Measurements from ENCODE around the gene PMS1. TPM values are rescaled to one million over a fixed set of nuclear protein-coding genes. Genes with fewer than 3 reads are reported as not detected.
"Not testable (repeated sequence)": the region's sequence is repeated elsewhere in the genome, so short reads cannot be mapped to it uniquely, and the experiment has no call there.

PMS1 gene
- total RNA-seq, 1 donor from 2014 or later = 11.0 TPM

DNA sequence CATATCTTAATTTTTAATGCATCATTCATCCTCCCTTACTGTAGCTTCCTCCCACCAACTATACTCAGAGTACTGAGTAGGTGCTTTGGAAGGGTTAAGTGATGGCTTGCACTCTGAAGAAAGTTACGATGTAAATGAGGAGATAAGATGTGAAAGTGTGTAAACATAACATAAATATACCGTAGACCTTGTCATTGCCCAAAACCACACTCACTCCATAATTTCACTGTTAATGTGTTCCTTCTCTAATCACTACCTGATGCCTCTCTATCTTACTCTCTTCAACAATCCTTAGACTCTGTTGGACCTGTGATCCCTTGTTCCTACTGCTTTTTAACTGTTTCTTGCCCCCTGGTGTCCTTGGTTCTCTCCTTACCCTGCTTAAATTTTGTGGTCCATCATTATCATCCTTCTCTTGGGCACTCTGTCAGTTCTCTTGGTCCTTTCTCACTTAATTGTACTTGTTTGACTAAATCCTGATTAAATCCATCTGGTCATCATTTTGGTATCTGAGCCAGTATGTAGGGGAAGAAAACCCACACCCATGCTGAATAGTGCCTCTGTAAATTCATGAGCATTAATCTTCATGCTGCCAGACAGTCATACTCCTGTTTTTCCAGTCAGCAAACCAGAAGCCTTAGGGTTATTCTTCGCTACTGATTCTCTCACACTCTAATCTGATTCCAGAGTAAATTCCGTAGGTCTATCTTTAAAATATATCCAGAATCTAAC is 45.0 kb downstream of the PMS1 start:
- no peak for TF ChIP-seq CTCF (IDR thresholded peaks at IDR 0.05; ENCODE audit: borderline replicate concordance)
- intact Hi-C loops (cut with micrococcal nuclease) = no loop called here
- no peaks in the 10 kb centered on the region for H3K9me3 ChIP-seq (replicated peaks)

DNA sequence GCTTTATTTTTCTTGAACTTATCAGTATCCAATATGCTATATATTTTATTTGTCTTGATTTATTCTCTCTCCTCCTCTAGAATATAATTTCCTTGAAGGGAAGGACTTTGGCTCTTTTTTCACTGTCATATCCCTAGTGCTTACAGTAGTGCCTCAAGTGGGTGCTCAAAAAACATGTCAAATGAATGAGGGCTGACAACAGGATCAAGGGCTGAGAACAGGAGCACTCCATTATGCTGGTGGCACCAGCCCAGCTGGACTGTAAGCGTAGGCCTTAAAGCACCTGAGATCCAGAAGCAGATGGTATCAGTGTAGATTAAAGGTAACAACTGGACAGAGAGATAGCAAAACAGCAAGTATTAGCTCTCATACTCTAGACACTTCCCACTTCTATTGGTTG is 46.3 kb downstream of the PMS1 start:
- Histone ChIP-seq H3K36me3 (no peaks in the 10 kb centered on the region), H3K9me3 (replicated peaks) (no peaks in the 10 kb centered on the region), H3K27ac (replicated peaks) (no peak overlapping the region), H3K4me3 (no peak overlapping the region), H3K27me3 (ENCODE audit: low read depth) (no peaks in the 10 kb centered on the region), H3K4me1 (no peaks in the 10 kb centered on the region)
- no peak for TF ChIP-seq CTCF (IDR thresholded peaks at IDR 0.05; ENCODE audit: borderline replicate concordance)
- intact Hi-C loops (cut with micrococcal nuclease) = no loop called here
- DNase-seq = no peak

More for the DNA sequence above, 45.0 kb downstream of the PMS1 start:
- H3K36me3 ChIP-seq = no peaks in the 10 kb centered on the region
- no peaks in the 10 kb centered on the region for H3K27me3 ChIP-seq (ENCODE audit: low read depth)
- no peak overlapping the region for H3K4me3 ChIP-seq
- no peak for DNase-seq
- H3K27ac ChIP-seq (replicated peaks) = no peak overlapping the region
- H3K4me1 ChIP-seq = no peaks in the 10 kb centered on the region

GRCh38 chr2:189834059-189834458 is 49.8 kb downstream of the PMS1 start:
- no peak for TF ChIP-seq CTCF (IDR thresholded peaks at IDR 0.05; ENCODE audit: borderline replicate concordance)
- no peak overlapping the region for H3K27ac ChIP-seq (replicated peaks)
- intact Hi-C loops (cut with micrococcal nuclease) = no loop called here

GRCh38 chr2:189834642-189835041 is 50.4 kb downstream of the PMS1 start:
- intact Hi-C loops (cut with micrococcal nuclease); H3K27ac ChIP-seq (replicated peaks); H3K27me3 ChIP-seq (ENCODE audit: low read depth); DNase-seq; H3K36me3 ChIP-seq; H3K4me3 ChIP-seq; H3K4me1 ChIP-seq; H3K9me3 ChIP-seq (replicated peaks): not testable (repeated sequence)

More at GRCh38 chr2:189834059-189834458, 49.8 kb downstream of the PMS1 start:
- Histone ChIP-seq H3K27me3 (ENCODE audit: low read depth) (no peaks in the 10 kb centered on the region), H3K36me3 (no peaks in the 10 kb centered on the region), H3K4me1 (no peaks in the 10 kb centered on the region), H3K9me3 (replicated peaks) (no peaks in the 10 kb centered on the region), H3K4me3 (no peak overlapping the region)
- DNase-seq = no peak

DNA sequence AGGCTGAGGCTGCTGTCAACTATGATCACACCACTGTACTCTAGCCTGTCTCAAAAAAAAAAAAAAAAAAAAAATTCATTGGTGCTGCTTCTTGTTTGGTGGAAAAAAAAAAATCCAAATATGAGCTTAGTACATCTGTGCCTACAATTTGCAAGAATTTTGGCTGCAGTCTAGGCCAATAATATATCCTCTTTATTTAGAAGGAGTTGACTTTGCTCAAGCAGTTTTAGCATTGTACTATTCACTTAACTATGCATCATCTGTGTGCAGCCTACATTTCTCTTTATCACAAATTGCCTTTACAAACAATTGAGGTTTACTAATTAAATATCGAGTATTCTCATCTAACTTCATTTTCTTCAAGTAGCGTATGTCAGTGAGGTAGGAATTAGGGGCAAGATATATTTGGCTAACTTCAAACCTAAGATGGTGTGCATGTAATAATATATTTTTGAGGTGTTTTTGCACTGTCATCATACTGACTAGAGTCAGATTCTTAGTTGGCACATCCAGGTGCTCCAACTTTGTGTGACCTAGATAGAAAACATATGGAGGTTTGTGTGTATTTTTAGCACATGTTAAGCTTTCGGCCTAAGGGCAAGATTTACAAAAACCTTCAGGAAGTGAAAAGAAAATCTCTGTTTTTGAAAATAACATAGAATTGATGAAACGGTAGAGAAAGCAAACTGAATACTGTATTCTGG is 51.8 kb downstream of the PMS1 start:
- H3K36me3 ChIP-seq = no peaks in the 10 kb centered on the region
- H3K27ac ChIP-seq (replicated peaks) = no peak overlapping the region
- no peaks in the 10 kb centered on the region for H3K27me3 ChIP-seq (ENCODE audit: low read depth)
- H3K9me3 ChIP-seq (replicated peaks) = no peaks in the 10 kb centered on the region
- intact Hi-C loops (cut with micrococcal nuclease) = no loop called here
- no peak overlapping the region for H3K4me3 ChIP-seq
- TF ChIP-seq CTCF (IDR thresholded peaks at IDR 0.05; ENCODE audit: borderline replicate concordance) = no peak
- H3K4me1 ChIP-seq = no peaks in the 10 kb centered on the region
- no peak for DNase-seq

DNA sequence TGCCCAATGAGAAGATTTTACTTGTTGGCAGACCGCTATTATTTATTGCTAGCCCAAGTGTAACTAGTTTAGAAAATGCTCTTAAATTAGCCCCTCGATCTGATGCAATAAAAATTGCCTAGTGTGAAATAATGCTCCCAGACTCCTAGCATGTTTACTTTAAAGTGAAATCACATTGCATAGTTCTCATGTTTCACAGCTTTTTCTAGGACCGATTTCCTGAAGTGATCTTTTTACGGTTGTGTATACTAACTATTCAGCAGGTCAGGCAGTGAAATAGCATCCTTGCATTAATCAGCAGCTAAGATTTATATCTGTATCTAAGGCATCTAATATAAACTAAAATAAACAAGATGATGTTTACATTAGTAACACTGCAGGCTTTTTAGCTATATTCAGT is 52.4 kb downstream of the PMS1 start:
- Histone ChIP-seq H3K27ac (replicated peaks) (no peak overlapping the region), H3K36me3 (no peaks in the 10 kb centered on the region), H3K27me3 (ENCODE audit: low read depth) (no peaks in the 10 kb centered on the region), H3K9me3 (replicated peaks) (no peaks in the 10 kb centered on the region), H3K4me3 (no peak overlapping the region), H3K4me1 (no peaks in the 10 kb centered on the region)
- no peak for DNase-seq
- intact Hi-C loops (cut with micrococcal nuclease) = no loop called here
- no peak for TF ChIP-seq CTCF (IDR thresholded peaks at IDR 0.05; ENCODE audit: borderline replicate concordance)

All from left ventricle myocardium inferior (tissue), 1 donor.